Endodermal cell (in vitro differentiated cells): Measurements from ENCODE around the gene RTRAF. TPM values are rescaled to one million over a fixed set of nuclear protein-coding genes. Genes with fewer than 3 reads are reported as not detected.
A peak's percentile ranks its signal among the peaks of the same experiment; 100 is the strongest.

Experiments
- DNase-seq: peaks from one replicate; pipeline ENCODE4 v3.0.0-alpha.2; 2017
- H3K27ac ChIP-seq: 2 replicates; pipeline ENCODE4 v1.5.1; 2013; ENCODE audit warnings: mild to moderate bottlenecking, low read depth, low read length, moderate library complexity
- H3K27me3 ChIP-seq: 2 replicates; pipeline ENCODE4 v1.6.1; 2013; ENCODE audit warnings: mild to moderate bottlenecking, low read length, moderate library complexity; ENCODE audit not compliant: insufficient read depth, control insufficient read depth, poor library complexity, severe bottlenecking
- H3K36me3 ChIP-seq: 2 replicates; pipeline ENCODE4 v1.7.0; 2013; ENCODE audit warnings: mild to moderate bottlenecking, low read length, moderate library complexity; ENCODE audit not compliant: control insufficient read depth, insufficient read depth
- H3K4me1 ChIP-seq: one replicate; pipeline ENCODE4 v1.7.0; 2013; ENCODE audit warnings: low read length; ENCODE audit not compliant: control insufficient read depth, insufficient read depth
- H3K4me3 ChIP-seq: 2 replicates; pipeline ENCODE4 v1.5.1; 2013; ENCODE audit warnings: mild to moderate bottlenecking, low read length, moderate library complexity
- H3K9ac ChIP-seq: 2 replicates; pipeline ENCODE4 v1.6.1; 2013; ENCODE audit warnings: mild to moderate bottlenecking, low read length, moderate library complexity; ENCODE audit not compliant: poor library complexity, severe bottlenecking; ENCODE audit errors: extremely low read depth
- H3K9me3 ChIP-seq: 2 replicates; pipeline ENCODE4 v1.6.1; 2013; ENCODE audit warnings: mild to moderate bottlenecking, low read length, moderate library complexity; ENCODE audit not compliant: control insufficient read depth
- H3K27ac Mint-ChIP-seq: 2 replicates; pipeline ENCODE4 v1.8.0; 2020; ENCODE audit warnings: mixed read lengths
- H3K27me3 Mint-ChIP-seq: 2 replicates; pipeline ENCODE4 v1.8.0; 2021; ENCODE audit warnings: mild to moderate bottlenecking, mixed read lengths; ENCODE audit not compliant: insufficient read depth
- H3K36me3 Mint-ChIP-seq: 2 replicates; pipeline ENCODE4 v1.8.0; 2020; ENCODE audit warnings: low read depth, mixed read lengths
- H3K4me1 Mint-ChIP-seq: 2 replicates; pipeline ENCODE4 v1.8.0; 2020; ENCODE audit warnings: mixed read lengths
- H3K4me3 Mint-ChIP-seq: 2 replicates; pipeline ENCODE4 v1.8.0; 2020; ENCODE audit warnings: mild to moderate bottlenecking, moderate library complexity, mixed read lengths
- H3K9me3 Mint-ChIP-seq: 2 replicates; pipeline ENCODE4 v1.8.0; 2020; ENCODE audit warnings: mild to moderate bottlenecking, mixed read lengths
- WGBS, 2 experiments: methylation state at CpG; one replicate each; pipeline versions ENCODE4 v1.1.5 to v1.1.7; 2013; ENCODE audit warnings: missing lambda C conversion rate in 2 of 2, mixed read lengths in 1 of 2; ENCODE audit not compliant: insufficient coverage in 1 of 2, insufficient read length in 1 of 2; 5-methylcytosine and 5-hydroxymethylcytosine counted together
- total RNA-seq, 2 donors: library from RNA; stranded (reverse); fragmentation: NEBNext Ultra II Directional in 1 of 2; extraction: Animal tissue kit (Norgen Biotek cat#: 25700) in 1 of 2; gene quantifications; 2 replicates in 1 of 2; 3 replicates in 1 of 2; pipeline ENCODE4 v1.2.1, GENCODE V29; 2021
- TF ChIP-seq, protein P1 (sequence below): fragments of 200-600 bp; sonication (generic); conservative IDR thresholded peaks from 2 replicates; pipeline ENCODE4 v1.5.0; 2021; ENCODE audit warnings: antibody characterized with exemption, mild to moderate bottlenecking

Gene RTRAF
- total RNA-seq, 2 donors from 2014 or later: 284 to 307 TPM

DNA sequence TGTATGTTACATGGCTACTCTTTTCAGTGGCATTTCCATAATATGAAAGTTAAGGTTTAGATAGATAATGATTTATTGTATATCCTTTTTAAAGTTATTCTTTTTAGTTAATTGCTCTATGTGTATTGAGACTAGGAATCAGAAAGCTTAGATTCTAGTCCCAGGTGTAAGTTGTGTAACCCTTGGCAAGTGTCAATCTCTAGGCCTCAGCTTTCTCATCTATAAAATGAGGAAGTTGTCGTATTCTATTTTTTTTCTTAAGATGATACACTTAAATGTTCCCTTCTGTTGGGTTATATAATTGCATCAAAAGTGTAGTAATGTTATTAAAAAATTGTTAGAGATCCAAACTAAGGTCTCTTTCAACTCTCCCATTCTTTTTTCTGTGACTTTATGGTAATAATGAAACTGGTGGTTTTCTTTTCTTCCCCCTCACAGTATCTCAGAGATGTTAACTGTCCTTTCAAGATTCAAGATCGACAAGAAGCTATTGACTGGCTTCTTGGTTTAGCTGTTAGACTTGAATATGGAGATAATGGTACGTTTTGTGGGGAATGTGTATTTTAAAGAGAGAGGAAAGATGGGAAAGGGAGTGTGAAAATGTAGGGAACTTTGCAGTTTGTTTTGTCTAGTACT lies 4.1 kb downstream of the RTRAF start:
- TF ChIP-seq, protein P1, sequence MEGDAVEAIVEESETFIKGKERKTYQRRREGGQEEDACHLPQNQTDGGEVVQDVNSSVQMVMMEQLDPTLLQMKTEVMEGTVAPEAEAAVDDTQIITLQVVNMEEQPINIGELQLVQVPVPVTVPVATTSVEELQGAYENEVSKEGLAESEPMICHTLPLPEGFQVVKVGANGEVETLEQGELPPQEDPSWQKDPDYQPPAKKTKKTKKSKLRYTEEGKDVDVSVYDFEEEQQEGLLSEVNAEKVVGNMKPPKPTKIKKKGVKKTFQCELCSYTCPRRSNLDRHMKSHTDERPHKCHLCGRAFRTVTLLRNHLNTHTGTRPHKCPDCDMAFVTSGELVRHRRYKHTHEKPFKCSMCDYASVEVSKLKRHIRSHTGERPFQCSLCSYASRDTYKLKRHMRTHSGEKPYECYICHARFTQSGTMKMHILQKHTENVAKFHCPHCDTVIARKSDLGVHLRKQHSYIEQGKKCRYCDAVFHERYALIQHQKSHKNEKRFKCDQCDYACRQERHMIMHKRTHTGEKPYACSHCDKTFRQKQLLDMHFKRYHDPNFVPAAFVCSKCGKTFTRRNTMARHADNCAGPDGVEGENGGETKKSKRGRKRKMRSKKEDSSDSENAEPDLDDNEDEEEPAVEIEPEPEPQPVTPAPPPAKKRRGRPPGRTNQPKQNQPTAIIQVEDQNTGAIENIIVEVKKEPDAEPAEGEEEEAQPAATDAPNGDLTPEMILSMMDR: no peak
- Mint-ChIP-seq H3K36me3 (peaks cover 49% of the 10 kb centered on the region), H3K9me3 (no peaks in the 10 kb centered on the region), H3K4me1 (peaks cover 22% of the 10 kb centered on the region), H3K4me3 (no peak overlapping the region), H3K27me3 (no peaks in the 10 kb centered on the region), H3K27ac (no peak overlapping the region)
- WGBS, 2 experiments: 96% methylated on average over 2 of the region's 3 CpGs; no CpG with 5 or more reads in 1 of the 2 experiments
- H3K4me3 ChIP-seq: no peak overlapping the region
- DNase-seq: no peak
- H3K4me1 ChIP-seq: peaks cover 5% of the 10 kb centered on the region
- no peak overlapping the region for H3K9ac ChIP-seq
- no peaks in the 10 kb centered on the region for H3K27me3 ChIP-seq
- no peak overlapping the region for H3K27ac ChIP-seq
- H3K9me3 ChIP-seq: no peaks in the 10 kb centered on the region
- H3K36me3 ChIP-seq: peaks cover 72% of the 10 kb centered on the region

DNA sequence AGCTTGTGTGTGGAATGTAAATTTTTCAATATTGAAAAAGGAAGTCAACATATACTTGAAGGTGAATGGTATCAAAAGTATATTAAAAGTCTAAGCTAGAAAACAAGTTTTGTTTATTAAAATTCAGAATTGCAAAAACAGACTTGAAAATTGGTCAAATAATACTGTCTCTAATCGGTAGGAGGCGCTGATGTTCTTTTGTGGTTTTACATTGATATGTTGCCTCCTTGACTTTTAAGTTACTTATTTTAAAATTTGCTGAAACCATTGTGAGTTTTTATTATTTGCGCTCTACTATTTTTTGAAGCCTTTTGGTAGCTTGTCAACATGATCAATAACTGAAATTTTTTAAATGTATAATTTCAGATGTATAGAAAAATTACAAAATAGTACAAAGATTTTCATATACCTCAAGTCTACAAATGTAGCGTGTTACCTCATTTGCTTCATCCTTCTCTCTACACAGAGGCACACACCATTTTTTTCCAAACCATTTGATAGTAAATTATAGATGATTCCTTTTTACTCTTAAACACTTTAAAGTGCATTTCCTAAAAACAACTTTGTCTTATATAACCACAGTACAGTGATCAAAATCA lies 6.9 kb downstream of the RTRAF start:
- H3K27me3 ChIP-seq: no peaks in the 10 kb centered on the region
- H3K27ac ChIP-seq: no peak overlapping the region
- no peak for DNase-seq
- peaks cover 2% of the 10 kb centered on the region for H3K4me1 ChIP-seq
- WGBS, 2 experiments: 25 to 62% methylated on average over 2 to 4 of the region's 4 CpGs
- no peak overlapping the region for H3K9ac ChIP-seq
- Mint-ChIP-seq H3K4me1 (peaks cover 15% of the 10 kb centered on the region), H3K27me3 (no peaks in the 10 kb centered on the region), H3K36me3 (peaks cover 68% of the 10 kb centered on the region), H3K27ac (no peak overlapping the region), H3K9me3 (no peaks in the 10 kb centered on the region), H3K4me3 (no peak overlapping the region)
- H3K36me3 ChIP-seq: peaks cover 96% of the 10 kb centered on the region
- no peak overlapping the region for H3K4me3 ChIP-seq
- no peaks in the 10 kb centered on the region for H3K9me3 ChIP-seq
- TF ChIP-seq, protein P1: peak; percentile 85

DNA sequence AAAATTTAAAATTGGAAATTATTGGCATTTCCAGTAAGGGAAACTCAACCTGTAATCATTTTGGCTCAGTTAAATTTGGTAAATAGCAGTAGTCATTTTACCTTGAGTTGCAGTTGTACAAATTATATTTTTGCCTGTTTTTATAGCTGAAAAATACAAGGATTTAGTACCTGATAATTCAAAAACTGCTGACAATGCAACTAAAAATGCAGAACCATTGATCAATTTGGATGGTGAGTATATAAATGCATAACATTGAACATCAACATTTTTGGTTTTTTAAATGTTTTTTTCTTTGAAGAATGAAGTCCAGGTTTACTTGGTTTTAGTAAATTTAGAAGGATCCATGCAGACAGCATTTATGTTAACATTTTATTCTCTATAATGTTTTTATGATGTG lies 9.0 kb downstream of the RTRAF start:
- TF ChIP-seq, protein P1: no peak
- H3K9me3 ChIP-seq: no peaks in the 10 kb centered on the region
- no peak overlapping the region for H3K27ac ChIP-seq
- H3K27me3 ChIP-seq: no peaks in the 10 kb centered on the region
- Mint-ChIP-seq H3K27me3 (no peaks in the 10 kb centered on the region), H3K27ac (no peak overlapping the region), H3K36me3 (peaks cover 73% of the 10 kb centered on the region), H3K4me1 (peaks cover 24% of the 10 kb centered on the region), H3K9me3 (no peaks in the 10 kb centered on the region), H3K4me3 (no peak overlapping the region)
- peaks cover 11% of the 10 kb centered on the region for H3K4me1 ChIP-seq
- H3K4me3 ChIP-seq: no peak overlapping the region
- peaks cover 99% of the 10 kb centered on the region for H3K36me3 ChIP-seq
- no peak overlapping the region for H3K9ac ChIP-seq
- DNase-seq: no peak
